GM12878 (cell line): ENCODE measurements around the gene PRKG1. TPM values are rescaled to one million over a fixed set of nuclear protein-coding genes. Genes with fewer than 3 reads are reported as not detected.

Experiments used
- ATAC-seq: fragments of 200-7000 bp; cut with Tn5 transposase; 3 replicates; pipeline ENCODE4 v1.9.1; 2020; ENCODE audit warnings: mild to moderate bottlenecking, moderate library complexity
- BruUV-seq: library from RNA; stranded (reverse); fragments of 400-500 nt; replicated peaks from 2 replicates; lab custom pipeline; 2021; lab: Mats Ljungman, UMichigan
- CTCF ChIA-PET: fragments of 300-600 bp; sonication (Branson Sonifier 250); formaldehyde crosslinking; extraction: SDS; loops from one replicate; lab custom pipeline; 2021; ENCODE audit warnings: inconsistent platforms; lab: Yijun Ruan, JAX
- POLR2A ChIA-PET: fragments of 350-600 bp; formaldehyde crosslinking; extraction: SDS; loops from one replicate; lab custom pipeline; 2021; ENCODE audit warnings: inconsistent platforms; lab: Charles Lee
- RAD21 ChIA-PET: fragments of 300-600 bp; sonication (Branson Sonifier 250); formaldehyde crosslinking; loops from one replicate; lab custom pipeline; 2023; ENCODE audit warnings: antibody characterized with exemption; ENCODE audit not compliant: unreplicated experiment; lab: Charles Lee
- SMC1A ChIA-PET: fragments of 300-600 bp; sonication (Branson Sonifier 250); formaldehyde crosslinking; loops from one replicate; lab custom pipeline; 2023; ENCODE audit not compliant: unreplicated experiment, uncharacterized antibody; lab: Charles Lee
- DNase-seq: peaks from one replicate; pipeline ENCODE4 v3.0.0-alpha.2; 2011; ENCODE audit warnings: low read depth, low spot score
- FAIRE-seq: peaks from 3 replicates; lab custom pipeline; 2011; peaks lifted over from hg19 to GRCh38; lab: Jason Lieb, UNC
- H2AFZ ChIP-seq: 2 replicates; pipeline ENCODE4 v1.6.0; 2011; ENCODE audit warnings: low read depth, low read length, control low read depth; ENCODE audit not compliant: control insufficient read depth
- H3K27ac ChIP-seq: 2 replicates; pipeline ENCODE4 v1.5.1; 2011; ENCODE audit warnings: control low read depth; ENCODE audit not compliant: control insufficient read depth, insufficient read depth
- H3K27me3 ChIP-seq, 2 experiments: replicated peaks in 1 of 2; 2 replicates each; pipeline versions ENCODE4 v1.6.0 to v1.6.1; 2011; ENCODE audit warnings: low read length in 1 of 2; ENCODE audit not compliant: control insufficient read depth in 2 of 2, insufficient read depth in 2 of 2
- H3K36me3 ChIP-seq, 2 experiments: 2 replicates each; pipeline ENCODE4 v1.5.1; 2011; ENCODE audit warnings: low read length in 1 of 2; ENCODE audit not compliant: control insufficient read depth in 2 of 2, insufficient read depth in 2 of 2
- H3K4me1 ChIP-seq: 2 replicates; pipeline ENCODE4 v1.6.1; 2011; ENCODE audit warnings: mild to moderate bottlenecking, low read length, moderate library complexity, mixed read lengths; ENCODE audit not compliant: control insufficient read depth, insufficient read depth
- H3K4me2 ChIP-seq: 2 replicates; pipeline ENCODE4 v1.6.0; 2011; ENCODE audit warnings: control low read depth; ENCODE audit not compliant: control insufficient read depth, insufficient read depth
- H3K4me3 ChIP-seq: fragments of 200-600 bp; sonication (generic); 2 replicates; pipeline ENCODE4 v1.5.1; 2016
- H3K79me2 ChIP-seq: 2 replicates; pipeline ENCODE4 v1.6.0; 2011; ENCODE audit warnings: low read length; ENCODE audit not compliant: control insufficient read depth, insufficient read depth
- H3K9ac ChIP-seq: 2 replicates; pipeline ENCODE4 v1.8.0; 2011; ENCODE audit warnings: low read length, control low read depth, mixed read lengths; ENCODE audit not compliant: control insufficient read depth, insufficient read depth
- H3K9me3 ChIP-seq: replicated peaks from 3 replicates; pipeline ENCODE4 v1.5.1; 2011; ENCODE audit warnings: mild to moderate bottlenecking, low read length; ENCODE audit not compliant: control insufficient read depth, insufficient read depth
- H4K20me1 ChIP-seq: 2 replicates; pipeline ENCODE4 v1.6.0; 2011; ENCODE audit not compliant: control insufficient read depth, insufficient read depth
- ATF3 ChIP-seq: IDR thresholded peaks from 2 replicates; pipeline ENCODE4 v1.6.1; 2011; ENCODE audit warnings: low read depth, mild to moderate bottlenecking, low read length, moderate library complexity, borderline replicate concordance; ENCODE audit errors: extremely low read depth
- CHD4 ChIP-seq: fragments of 200-600 bp; sonication (generic); IDR thresholded peaks from 2 replicates; pipeline ENCODE4 v1.6.1; 2016; ENCODE audit warnings: mild to moderate bottlenecking
- ESRRA ChIP-seq: IDR thresholded peaks from 2 replicates; pipeline ENCODE4 v1.6.1; 2012; ENCODE audit warnings: mild to moderate bottlenecking, low read length, improper control_type of control experiment
- HDAC2 ChIP-seq: fragments of 200-600 bp; sonication (generic); IDR thresholded peaks from 2 replicates; pipeline ENCODE4 v1.6.1; 2017
- MTA2 ChIP-seq: fragments of 450-650 bp; IDR thresholded peaks from 2 replicates; pipeline ENCODE4 v1.6.1; 2016; ENCODE audit warnings: low read depth, mild to moderate bottlenecking, moderate library complexity
- POLR2AphosphoS5 ChIP-seq: IDR thresholded peaks from 2 replicates; pipeline ENCODE4 v1.6.1; 2011; ENCODE audit warnings: mild to moderate bottlenecking, low read length, inconsistent platforms
- RCOR1 ChIP-seq: conservative IDR thresholded peaks from 2 replicates; pipeline ENCODE4 v1.6.1; 2012; ENCODE audit warnings: low read depth, low read length, improper control_type of control experiment
- USF2 ChIP-seq: IDR thresholded peaks from 2 replicates; pipeline ENCODE4 v1.6.1; 2011; ENCODE audit warnings: low read depth, low read length, improper control_type of control experiment, borderline replicate concordance
- YY1 ChIP-seq: IDR thresholded peaks from 2 replicates; pipeline ENCODE4 v1.6.1; 2011; ENCODE audit warnings: low read depth, mild to moderate bottlenecking, low read length
- ZBTB11 ChIP-seq: fragments of 450-650 bp; formaldehyde crosslinking; IDR thresholded peaks from 2 replicates; pipeline ENCODE4 v1.5.0; 2022; ENCODE audit warnings: mild to moderate bottlenecking, missing genetic modification characterization
- WGBS: methylation state at CpG from one replicate; pipeline ENCODE4 v1.1.6; 2016; ENCODE audit warnings: low lambda C conversion rate; ENCODE audit not compliant: insufficient replicate concordance, insufficient coverage; ENCODE audit errors: missing lambda C conversion rate; 5-methylcytosine and 5-hydroxymethylcytosine counted together
- in situ Hi-C: fragments of 300-500 bp; cut with MboI; formaldehyde crosslinking; loops from 9 replicates; pipeline ENCODE4 v1.14.3; 2018; ENCODE audit warnings: mixed read lengths
- intact Hi-C: fragments of 100-400 bp; cut with micrococcal nuclease; formaldehyde crosslinking; loops from one replicate; pipeline ENCODE4 v1.14.2; 2022; ENCODE audit not compliant: unreplicated experiment
- polyA plus RNA-seq, 11 experiments: library from polyadenylated mRNA; depleted of rRNA in 4 of 11; unstranded in 6 of 11; stranded (reverse) in 5 of 11; fragments of >200 nt; fragmentation: Nextera tagmentation in 4 of 11; fragmentation: Illumina TruSeq in 1 of 11; extraction: Ambion mirVana in 4 of 11; extraction: Trizol in 1 of 11; gene quantifications; 1 replicate in 1 of 11; 2 replicates in 10 of 11; pipeline versions ENCODE4 v1.2.1 to v1.2.3, GENCODE V29; 2011 to 2016; ENCODE audit warnings: inconsistent platforms in 2 of 11, missing spikeins in 2 of 11, low read depth in 1 of 11
- total RNA-seq, 4 experiments: library from RNA; depleted of rRNA in 3 of 4; stranded (reverse); fragments of >200 nt in 3 of 4; fragmentation: Illumina TruSeq in 1 of 4; extraction: Trizol in 1 of 4; gene quantifications; 2 replicates each; pipeline versions ENCODE4 v1.2.1 to v1.2.3, GENCODE V29; 2013 to 2021

PRKG1 gene
- total and polyA plus RNA-seq, 10 of the 15 experiments (the other 5 are each of a cell fraction or from before 2014, with no cell fraction given): 0.04 to 0.05 TPM; not detected in 8

GRCh38 chr10:51075873-51076229, 1.6 kb downstream of the PRKG1 start:
- Histone ChIP-seq H3K9me3 (no peaks in the 10 kb centered on the region), H3K4me1 (no peaks in the 10 kb centered on the region), H3K27me3 (peaks cover 3 to 14% of the 10 kb centered on the region in 2 experiments), H3K4me2 (no peak overlapping the region), H3K79me2 (no peaks in the 10 kb centered on the region), H3K9ac (no peak overlapping the region), H3K4me3 (no peak overlapping the region), H4K20me1 (no peaks in the 10 kb centered on the region), H3K36me3 (no peaks in the 10 kb centered on the region), H2AFZ (no peak overlapping the region), H3K27ac (no peak overlapping the region)
- CTCF ChIA-PET: no interaction called here
- no peak for TF ChIP-seq POLR2AphosphoS5
- TF ChIP-seq HDAC2: no peak
- no peak for TF ChIP-seq YY1
- no peak for TF ChIP-seq USF2
- TF ChIP-seq ZBTB11 (CRISPR knock-in tag): no peak
- TF ChIP-seq ATF3: no peak
- no peak for TF ChIP-seq CHD4
- TF ChIP-seq MTA2: no peak
- TF ChIP-seq RCOR1: no peak
- no peak for TF ChIP-seq ESRRA
- SMC1A ChIA-PET: no interaction called here
- DNase-seq: no peak
- POLR2A ChIA-PET: no interaction called here
- RAD21 ChIA-PET: no interaction called here
- no peak for ATAC-seq
- FAIRE-seq: no peak
- in situ Hi-C loops (no loop called here), intact Hi-C loops (no loop called here)
- no TSS peak for BruUV-seq
- 59% methylated on average over 6 of the region's 6 CpGs for WGBS
